NCI-H1694 (cell line): ENCODE measurements around the gene VPS13D.

Experiments
- DNase-seq: peaks from one replicate; lab custom pipeline; 2025; lab: John Stamatoyannopoulos, UW

VPS13D gene

GRCh38 chr1:12553963-12554362 lies 324.1 kb downstream of the VPS13D start:
- DNase-seq, result no peak

- DNase-seq, result no peak
Measured at GRCh38 chr1:12554521-12555305, 324.9 kb downstream of the VPS13D start.

GRCh38 chr1:12555411-12556367 lies 325.9 kb downstream of the VPS13D start:
- no peak for DNase-seq

GRCh38 chr1:12556368-12556930 lies 326.6 kb downstream of the VPS13D start:
- no peak for DNase-seq

- no peak for DNase-seq
Measured at GRCh38 chr1:12556957-12557935, 327.4 kb downstream of the VPS13D start.

- no peak for DNase-seq
Measured at GRCh38 chr1:12561121-12561520, 331.3 kb downstream of the VPS13D start.
